D721Med (cell line): Measurements from ENCODE around the gene RBP2.

Source experiments
- DNase-seq: peaks from one replicate; pipeline ENCODE4 v3.0.0; 2011; ENCODE audit warnings: low spot score; ENCODE audit not compliant: insufficient read length
- FAIRE-seq: peaks from 2 replicates; lab custom pipeline; 2011; peaks lifted over from hg19 to GRCh38; lab: Jason Lieb, UNC
- CTCF ChIP-seq: IDR thresholded peaks from 2 replicates; pipeline ENCODE4 v1.5.1; 2012; ENCODE audit warnings: mild to moderate bottlenecking, control low read depth; ENCODE audit not compliant: insufficient read depth; ENCODE audit errors: missing control alignments

RBP2 gene

DNA sequence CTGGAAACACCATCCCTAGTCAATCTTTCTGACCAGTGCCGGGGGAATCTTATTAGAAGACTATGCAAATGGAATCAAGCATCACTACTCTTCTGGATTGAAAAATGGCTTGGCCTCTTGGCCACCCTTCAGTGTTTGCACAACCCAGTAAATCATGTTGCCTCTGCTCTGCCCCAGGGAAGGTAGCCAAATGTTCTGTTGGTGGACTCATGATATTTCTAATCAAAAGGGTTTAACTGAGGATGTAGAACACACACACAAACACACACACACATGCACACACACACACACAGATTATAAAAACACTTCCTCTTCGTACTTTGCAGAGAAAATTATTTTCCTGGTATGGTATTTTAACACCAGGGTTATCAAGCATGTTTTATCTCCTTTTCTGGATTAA is 7.9 kb downstream of the RBP2 start:
- FAIRE-seq (no peak), DNase-seq (no peak)
- no peak for TF ChIP-seq CTCF

DNA sequence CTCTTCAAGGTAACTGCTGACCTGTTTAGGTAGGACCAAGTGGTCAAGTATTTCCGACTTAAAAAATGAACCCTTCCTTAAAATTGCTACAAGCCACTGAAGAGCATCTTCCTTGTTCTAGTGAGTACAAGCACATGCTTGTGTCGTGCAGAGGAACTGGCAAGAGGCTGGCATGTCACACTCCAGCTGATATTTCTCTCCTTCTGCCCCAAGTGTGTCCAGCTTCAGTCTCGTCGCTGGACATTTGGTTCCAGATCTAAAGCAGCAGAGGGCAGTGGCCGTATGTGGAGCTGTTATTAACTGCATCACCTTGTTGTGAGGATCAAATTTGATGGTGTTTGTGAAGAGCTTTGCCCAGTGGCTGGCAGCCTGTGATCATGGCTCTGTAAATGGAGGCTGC is 10.0 kb downstream of the RBP2 start:
- DNase-seq: no peak

GRCh38 chr3:139465636-139466035 is 10.7 kb downstream of the RBP2 start:
- no peak for TF ChIP-seq CTCF
- DNase-seq: no peak
- no peak for FAIRE-seq

More for the DNA sequence above, 10.0 kb downstream of the RBP2 start:
- TF ChIP-seq CTCF: no peak
- FAIRE-seq: no peak

GRCh38 chr3:139463466-139463865 is 12.8 kb downstream of the RBP2 start:
- FAIRE-seq (no peak), DNase-seq (no peak)
- no peak for TF ChIP-seq CTCF

GRCh38 chr3:139460529-139460928 is 15.8 kb downstream of the RBP2 start:
- FAIRE-seq (no peak), DNase-seq (no peak)
- no peak for TF ChIP-seq CTCF

GRCh38 chr3:139460076-139460475 is 16.2 kb downstream of the RBP2 start:
- no peak for FAIRE-seq
- TF ChIP-seq CTCF: no peak

DNA sequence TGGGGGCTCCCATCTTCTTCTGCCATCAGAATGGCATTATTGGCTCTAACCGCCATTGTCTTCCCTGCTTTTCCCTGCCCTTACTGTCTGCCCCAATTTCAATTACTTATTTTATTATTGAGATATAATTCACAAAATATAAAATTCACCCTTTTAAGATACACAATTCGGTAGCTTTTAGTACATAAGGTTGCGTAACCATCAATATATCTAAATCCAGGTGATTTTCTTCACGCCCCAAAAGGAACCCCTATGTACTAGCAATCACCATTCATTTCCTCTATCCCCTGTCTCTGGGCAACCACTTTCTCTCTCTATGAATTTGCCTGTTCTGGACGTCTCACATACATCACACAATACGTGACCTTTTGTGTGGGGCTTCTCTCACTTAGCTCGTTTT is 18.0 kb downstream of the RBP2 start:
- FAIRE-seq: no peak
- no peak for TF ChIP-seq CTCF
- no peak for DNase-seq

More at GRCh38 chr3:139460076-139460475, 16.2 kb downstream of the RBP2 start:
- no peak for DNase-seq
